GM21390 (cell line): ENCODE measurements around the gene ZNF792.
"Not testable (repeated sequence)": the region's sequence is repeated elsewhere in the genome, so short reads cannot be mapped to it uniquely, and the experiment has no call there.

Experiments
- ATAC-seq: cut with Tn5 transposase; IDR thresholded peaks from one replicate; pipeline ENCODE4 v1.9.1; 2021; ENCODE audit not compliant: unreplicated experiment

The ZNF792 gene

GRCh38 chr19:34972163-34972705 lies 8.2 kb upstream of the ZNF792 start:
- no peak for ATAC-seq

DNA sequence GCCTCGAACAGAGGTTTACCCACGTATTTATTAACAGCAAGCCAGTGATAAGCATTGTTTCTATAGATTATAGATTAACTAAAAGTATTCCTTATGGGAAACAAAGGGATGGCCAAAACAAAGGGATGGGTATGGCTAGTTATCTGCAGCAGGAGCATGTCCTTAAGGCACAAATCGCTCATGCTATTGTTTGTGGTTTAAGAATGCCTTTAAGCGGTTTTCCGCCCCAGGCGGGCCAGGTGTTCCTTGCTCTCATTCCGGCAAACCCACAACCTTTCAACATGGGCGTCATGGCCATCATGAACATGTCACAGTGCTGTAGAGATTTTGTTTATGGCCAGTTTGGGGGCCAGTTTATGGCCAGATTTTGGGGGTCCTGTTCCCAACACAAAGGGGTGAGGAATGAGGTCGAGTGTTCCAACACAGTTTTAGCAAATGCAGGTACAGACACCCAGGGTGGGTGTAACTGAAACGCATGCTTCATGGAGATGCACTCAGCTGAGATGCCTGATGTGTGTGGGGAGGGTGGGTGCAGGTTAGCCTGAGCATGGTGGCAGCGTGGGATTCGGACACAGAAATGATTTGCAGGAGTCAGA lies 6.3 kb upstream of the ZNF792 start:
- not testable (repeated sequence) for ATAC-seq

DNA sequence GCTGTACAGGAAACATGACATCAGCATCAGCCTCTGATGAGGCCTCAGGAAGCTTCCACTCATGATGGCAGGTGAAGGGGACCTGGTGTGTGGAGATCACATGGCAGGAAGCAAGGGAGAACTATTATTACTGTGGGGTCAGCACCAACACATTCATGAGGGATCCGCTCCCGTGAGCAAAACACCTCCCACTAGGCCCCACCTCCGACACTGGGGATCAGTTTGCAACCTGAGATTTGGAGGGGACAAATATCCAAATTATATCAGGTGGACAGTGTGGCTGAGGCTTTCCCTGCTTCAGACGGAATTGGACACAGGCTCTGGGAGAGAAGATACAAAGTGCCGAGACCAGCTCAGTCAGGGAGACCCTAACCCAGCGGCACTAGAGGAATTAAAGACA lies 5.7 kb upstream of the ZNF792 start:
- ATAC-seq: no peak

DNA sequence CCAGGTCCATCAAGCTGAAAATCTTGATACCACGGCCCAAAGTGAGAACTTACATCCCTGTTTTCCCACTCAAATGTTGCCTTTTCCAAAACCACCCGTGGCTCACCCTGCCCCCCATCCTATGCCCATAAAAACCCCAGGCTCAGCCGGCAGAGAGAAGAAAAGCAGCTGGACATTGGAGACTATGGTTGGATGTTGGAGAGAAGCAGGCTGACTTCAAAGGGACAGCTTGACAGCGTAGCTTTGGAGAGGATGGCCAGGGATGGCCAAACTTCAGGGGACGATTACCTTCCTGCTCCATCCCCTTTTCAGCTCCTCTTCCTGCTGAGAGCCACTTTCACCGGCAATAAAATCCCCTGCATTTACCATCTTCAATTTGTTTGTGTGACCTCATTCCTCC lies 3.5 kb upstream of the ZNF792 start:
- no peak for ATAC-seq

DNA sequence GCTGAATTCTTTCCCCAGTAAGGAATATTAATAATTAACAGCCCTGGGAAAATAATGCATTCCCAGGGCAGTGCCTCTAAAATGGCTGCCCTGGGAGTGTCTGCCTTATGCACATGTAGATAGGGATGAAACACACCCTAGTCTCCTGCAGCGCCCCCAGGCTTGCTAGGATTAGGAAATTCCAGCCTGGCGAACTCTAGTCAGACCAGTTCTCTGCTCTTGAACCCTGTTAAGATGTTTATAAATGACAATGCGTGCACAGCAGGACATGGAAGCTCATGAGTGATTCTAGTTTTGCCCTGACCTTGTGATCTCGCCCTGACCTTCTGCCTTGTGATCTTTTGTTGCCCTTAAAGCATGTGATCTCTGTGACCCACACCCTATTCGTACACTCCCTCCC lies 1.5 kb upstream of the ZNF792 start:
- not testable (repeated sequence) for ATAC-seq

- no peak for ATAC-seq
Observed at GRCh38 chr19:34964598-34964997, 569 bp upstream of the ZNF792 start.

- ATAC-seq: no peak
Observed at GRCh38 chr19:34962687-34963572, 1.1 kb downstream of the ZNF792 start.

DNA sequence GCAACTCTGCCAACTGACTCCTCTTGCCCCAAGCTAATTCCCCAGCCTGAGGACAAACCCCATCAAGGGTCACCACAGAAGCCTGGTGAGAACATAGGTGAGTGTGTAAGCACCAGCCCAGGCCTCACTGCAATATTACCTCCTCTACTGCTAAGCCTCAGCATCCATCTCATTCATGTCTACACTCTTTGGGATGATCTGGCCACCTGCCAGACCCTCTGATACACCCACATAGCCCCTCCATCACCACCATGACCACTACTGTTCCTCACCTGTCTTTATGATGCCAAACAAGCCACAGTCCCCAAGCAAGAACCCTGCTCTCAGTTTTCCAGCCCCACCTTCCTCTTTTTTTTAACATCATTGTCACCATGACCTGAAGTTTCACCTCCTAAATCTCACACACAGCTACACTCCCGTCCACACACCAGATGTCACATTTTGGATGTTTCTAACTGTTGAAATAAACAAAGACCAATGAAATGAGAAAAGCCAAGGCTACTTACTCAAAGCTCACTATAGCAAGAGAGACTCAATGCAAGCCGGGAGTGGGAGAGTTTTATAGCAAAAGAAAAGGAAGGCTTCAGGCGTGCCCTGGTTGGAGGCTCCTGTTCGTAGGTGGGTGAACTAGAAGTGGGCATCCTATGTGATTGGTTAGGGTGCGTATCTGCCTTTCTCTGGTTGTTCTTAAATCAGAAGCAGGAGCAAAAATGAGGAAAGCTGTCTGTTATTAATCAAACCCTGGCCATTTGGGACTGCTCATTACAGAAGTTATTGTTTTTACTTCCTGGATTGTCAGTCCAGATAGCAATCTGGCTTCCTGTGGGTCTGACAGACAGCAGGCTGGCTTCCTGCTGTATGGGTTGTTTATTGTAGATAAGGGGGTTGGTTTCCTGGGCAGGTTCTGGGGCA lies 2.0 kb downstream of the ZNF792 start:
- ATAC-seq: no peak

DNA sequence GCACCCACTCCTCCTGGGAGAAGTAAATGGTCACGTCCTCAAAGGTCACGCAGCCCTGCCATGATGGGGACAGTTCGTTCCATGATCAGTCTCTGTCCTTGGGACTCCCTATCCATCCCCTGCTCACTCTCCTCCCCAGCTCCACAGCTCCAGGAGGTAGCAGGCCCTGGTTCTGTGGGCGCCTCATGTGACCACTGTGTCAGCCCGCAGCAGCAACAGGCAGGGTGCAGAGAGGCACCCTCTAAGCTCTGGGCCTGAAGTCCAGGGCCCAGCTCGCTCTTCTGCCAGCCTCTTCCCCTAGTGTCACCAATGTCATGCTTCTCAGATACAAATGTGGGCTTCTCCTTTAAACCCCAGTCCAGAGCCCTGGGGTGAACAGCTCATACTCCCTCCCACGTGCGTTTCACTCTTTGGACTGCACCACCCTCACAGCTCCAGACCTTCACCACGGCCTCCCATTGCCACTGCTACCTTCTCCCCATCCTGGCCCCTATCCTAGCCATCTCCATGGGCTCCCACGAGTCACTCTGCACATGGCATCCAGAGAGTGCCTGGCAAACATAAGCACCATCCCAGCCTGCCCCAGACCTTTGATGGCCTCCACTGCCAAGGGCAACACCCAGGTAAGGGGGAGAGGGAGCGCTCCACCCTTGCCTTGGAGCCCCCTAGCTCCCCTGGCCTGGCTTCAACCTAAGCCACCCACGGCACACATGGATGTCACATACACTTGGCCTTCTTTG lies 2.9 kb downstream of the ZNF792 start:
- no peak for ATAC-seq

DNA sequence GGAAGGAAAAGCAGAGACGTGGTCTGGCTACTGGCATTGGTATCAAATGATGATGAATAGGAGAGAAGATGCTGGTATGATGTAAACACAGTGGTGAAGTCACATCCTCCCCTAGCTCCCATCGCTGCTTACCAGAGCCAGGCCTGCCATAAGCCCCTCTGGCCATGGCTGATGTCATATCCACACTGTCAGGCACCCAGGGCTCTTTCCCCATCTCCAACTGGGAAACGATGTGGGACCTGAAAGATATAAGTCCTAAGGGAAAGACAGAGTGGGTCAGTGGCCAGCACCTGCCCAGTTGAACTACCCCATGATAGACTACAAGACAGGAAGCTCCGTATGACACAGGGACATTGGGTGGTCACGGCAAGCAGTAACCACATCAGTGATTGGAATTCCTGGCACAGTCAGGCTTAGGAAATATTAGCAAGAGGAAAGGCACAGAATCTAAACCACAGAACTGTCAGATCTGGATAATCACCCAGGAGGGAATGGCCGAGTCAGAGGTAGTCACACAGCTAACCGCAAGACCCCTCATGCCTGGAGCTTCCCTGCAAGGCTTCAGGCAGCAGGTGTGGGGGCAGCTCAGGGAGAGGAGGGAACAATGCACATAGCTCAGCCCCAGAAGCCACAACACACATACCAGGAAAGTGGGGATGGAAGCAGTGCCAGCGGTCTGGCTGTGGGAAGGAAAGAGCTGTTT lies 3.8 kb downstream of the ZNF792 start:
- ATAC-seq: no peak

DNA sequence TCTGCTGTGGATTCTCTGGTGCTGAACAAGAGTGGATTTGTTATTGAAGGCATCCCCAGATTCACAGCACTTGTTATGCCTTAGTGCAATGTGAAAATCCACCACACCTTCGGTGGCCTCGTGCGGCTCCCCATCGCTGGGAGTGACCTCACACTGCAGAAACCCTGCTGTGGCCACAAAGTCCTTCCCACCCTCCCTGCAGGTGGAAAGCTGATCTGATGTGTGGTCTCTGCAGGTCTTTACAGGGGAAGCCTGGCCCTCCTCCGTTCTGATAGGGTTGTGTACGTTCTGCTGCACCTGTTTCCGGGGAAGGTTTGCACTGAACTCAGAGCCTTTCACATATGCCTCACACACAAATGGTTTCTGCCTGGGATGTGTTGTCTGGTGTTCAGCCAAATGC lies 5.0 kb downstream of the ZNF792 start:
- ATAC-seq: no peak

DNA sequence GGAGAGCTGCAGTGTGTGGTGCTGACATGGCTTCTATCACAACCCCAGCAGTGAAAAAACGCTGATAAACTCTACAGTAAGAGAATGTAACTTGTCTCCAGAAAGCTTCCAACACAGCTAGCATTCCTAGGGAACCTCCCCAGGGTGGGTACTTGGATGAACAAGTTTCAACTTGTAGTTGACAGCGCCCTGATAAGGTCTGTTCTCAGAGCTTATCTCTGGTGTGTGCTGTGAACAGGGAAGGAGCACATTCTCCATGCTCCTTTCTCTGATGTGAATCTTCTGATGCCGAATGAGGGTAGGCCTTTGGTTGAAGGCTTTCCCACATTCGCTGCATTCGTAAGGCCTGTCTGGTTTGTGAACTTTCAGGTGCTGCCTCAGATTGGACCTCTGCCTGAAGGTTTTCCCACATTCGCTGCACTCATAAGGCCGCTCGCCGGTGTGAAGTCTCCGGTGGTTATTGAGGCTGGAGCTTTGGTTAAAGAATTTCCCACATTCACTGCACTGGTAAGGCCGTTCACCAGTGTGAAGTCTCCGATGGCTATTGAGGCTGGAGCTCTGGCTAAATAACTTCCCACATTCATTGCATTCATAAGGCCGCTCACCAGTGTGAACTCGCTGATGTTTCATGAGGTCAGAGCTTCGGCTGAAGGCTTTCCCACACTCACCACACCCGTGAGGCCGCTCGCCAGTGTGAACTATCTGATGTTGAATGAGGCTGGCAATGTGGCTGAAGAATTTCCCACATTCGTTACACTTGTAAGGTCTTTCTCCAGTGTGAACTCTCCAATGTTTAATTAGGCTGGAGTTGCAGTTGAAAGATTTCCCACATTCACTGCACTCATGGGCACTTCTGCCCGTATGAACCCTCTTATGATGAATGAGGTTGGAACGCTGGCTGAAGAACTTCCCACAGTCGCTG lies 5.9 kb downstream of the ZNF792 start:
- no peak for ATAC-seq

DNA sequence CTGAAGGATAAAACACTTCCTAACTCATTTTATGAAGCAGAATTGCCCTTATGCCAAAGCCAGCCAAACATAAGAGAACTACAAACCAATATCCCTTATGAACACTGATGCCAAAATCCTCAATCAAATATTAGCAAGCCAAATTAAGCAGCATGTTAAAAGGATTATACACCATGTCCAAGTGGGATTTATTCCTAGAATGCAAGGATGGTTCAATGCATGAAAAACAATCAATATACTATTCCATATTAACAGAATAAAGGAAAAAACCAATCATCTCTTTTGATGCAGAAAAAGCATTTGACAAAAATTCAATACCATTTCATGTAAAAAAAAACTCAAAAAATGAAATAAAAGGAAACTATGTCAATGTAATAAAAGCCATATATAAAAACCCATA lies 10.9 kb downstream of the ZNF792 start:
- ATAC-seq: no peak

- no peak for ATAC-seq
Observed at GRCh38 chr19:34943861-34944573, 20.0 kb downstream of the ZNF792 start.

- ATAC-seq: no peak
Observed at GRCh38 chr19:34938886-34939285, 25.1 kb downstream of the ZNF792 start.

GRCh38 chr19:34936184-34936583 lies 27.8 kb downstream of the ZNF792 start:
- no peak for ATAC-seq

DNA sequence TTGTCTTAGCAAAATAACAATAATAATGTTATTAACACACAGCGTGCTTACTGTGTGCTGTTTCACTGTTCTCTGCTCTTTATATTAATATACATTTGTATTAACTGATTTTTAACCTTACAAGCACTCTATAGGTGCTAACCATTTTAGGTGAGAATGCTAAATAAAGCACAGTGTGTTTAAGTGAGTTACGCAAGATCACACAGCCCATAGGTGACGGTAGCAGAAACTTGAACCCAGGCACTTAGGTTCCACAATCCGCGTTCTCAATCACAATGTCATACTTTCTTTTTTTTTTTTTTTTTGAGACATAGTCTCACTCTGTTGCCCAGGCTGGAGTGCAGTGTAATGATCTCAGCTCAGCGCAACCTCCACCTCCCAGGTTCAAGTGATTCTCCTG lies 31.5 kb downstream of the ZNF792 start:
- no peak for ATAC-seq

DNA sequence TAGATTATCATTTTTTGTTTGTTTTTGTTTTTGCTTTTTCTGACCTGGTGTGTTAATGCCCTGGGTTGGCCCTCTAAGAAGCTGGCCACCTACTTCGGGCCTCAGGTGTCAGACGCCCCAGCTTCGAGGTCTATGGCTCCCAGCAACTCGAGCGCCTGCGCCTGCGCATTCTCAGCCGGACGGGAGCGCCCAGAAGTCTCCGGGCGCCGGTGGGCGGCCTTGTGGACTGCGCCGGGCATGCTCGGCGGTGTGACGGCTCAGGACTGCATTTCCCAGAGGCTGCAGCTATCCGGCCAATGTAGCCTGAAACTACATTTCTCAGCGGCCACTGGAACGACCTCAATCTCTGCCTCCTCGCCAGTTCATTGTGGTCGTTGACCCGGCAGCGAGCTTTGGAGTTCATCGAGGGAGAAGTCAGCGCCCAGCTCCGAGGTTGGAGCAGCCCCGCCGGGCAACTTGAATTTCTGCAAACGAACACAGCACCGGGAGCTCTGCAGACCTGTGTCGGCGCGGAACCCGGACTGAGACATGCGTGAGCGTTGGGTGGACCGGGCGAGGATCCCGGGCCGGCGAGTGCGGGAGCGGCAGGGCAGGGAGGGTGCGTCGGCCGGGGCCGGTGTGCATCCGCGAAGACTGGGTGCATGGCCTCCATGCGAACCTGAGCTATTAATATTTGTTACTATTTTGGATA lies 37.2 kb downstream of the ZNF792 start, which contains the start of gene ZNF30:
Gene ZNF30, plus strand, starts transcription at position 219 of the 691 bp plus-strand sequence. CDS start 3,045 bp downstream, outside the sequence.
- peak; percentile 91 for ATAC-seq
